Endodermal cell (in vitro differentiated cells): Measurements from ENCODE around the gene FLNC. TPM values are rescaled to one million over a fixed set of nuclear protein-coding genes. Genes with fewer than 3 reads are reported as not detected.
A peak's percentile ranks its signal among the peaks of the same experiment; 100 is the strongest.

Experiments used
- DNase-seq: peaks from one replicate; pipeline ENCODE4 v3.0.0-alpha.2; 2017
- H3K27ac ChIP-seq: 2 replicates; pipeline ENCODE4 v1.5.1; 2013; ENCODE audit warnings: mild to moderate bottlenecking, low read depth, low read length, moderate library complexity
- H3K27me3 ChIP-seq: 2 replicates; pipeline ENCODE4 v1.6.1; 2013; ENCODE audit warnings: mild to moderate bottlenecking, low read length, moderate library complexity; ENCODE audit not compliant: insufficient read depth, control insufficient read depth, poor library complexity, severe bottlenecking
- H3K36me3 ChIP-seq: 2 replicates; pipeline ENCODE4 v1.7.0; 2013; ENCODE audit warnings: mild to moderate bottlenecking, low read length, moderate library complexity; ENCODE audit not compliant: control insufficient read depth, insufficient read depth
- H3K4me1 ChIP-seq: one replicate; pipeline ENCODE4 v1.7.0; 2013; ENCODE audit warnings: low read length; ENCODE audit not compliant: control insufficient read depth, insufficient read depth
- H3K4me3 ChIP-seq: 2 replicates; pipeline ENCODE4 v1.5.1; 2013; ENCODE audit warnings: mild to moderate bottlenecking, low read length, moderate library complexity
- H3K9ac ChIP-seq: 2 replicates; pipeline ENCODE4 v1.6.1; 2013; ENCODE audit warnings: mild to moderate bottlenecking, low read length, moderate library complexity; ENCODE audit not compliant: poor library complexity, severe bottlenecking; ENCODE audit errors: extremely low read depth
- H3K9me3 ChIP-seq: 2 replicates; pipeline ENCODE4 v1.6.1; 2013; ENCODE audit warnings: mild to moderate bottlenecking, low read length, moderate library complexity; ENCODE audit not compliant: control insufficient read depth
- H3K27ac Mint-ChIP-seq: 2 replicates; pipeline ENCODE4 v1.8.0; 2020; ENCODE audit warnings: mixed read lengths
- H3K27me3 Mint-ChIP-seq: 2 replicates; pipeline ENCODE4 v1.8.0; 2021; ENCODE audit warnings: mild to moderate bottlenecking, mixed read lengths; ENCODE audit not compliant: insufficient read depth
- H3K36me3 Mint-ChIP-seq: 2 replicates; pipeline ENCODE4 v1.8.0; 2020; ENCODE audit warnings: low read depth, mixed read lengths
- H3K4me1 Mint-ChIP-seq: 2 replicates; pipeline ENCODE4 v1.8.0; 2020; ENCODE audit warnings: mixed read lengths
- H3K4me3 Mint-ChIP-seq: 2 replicates; pipeline ENCODE4 v1.8.0; 2020; ENCODE audit warnings: mild to moderate bottlenecking, moderate library complexity, mixed read lengths
- H3K9me3 Mint-ChIP-seq: 2 replicates; pipeline ENCODE4 v1.8.0; 2020; ENCODE audit warnings: mild to moderate bottlenecking, mixed read lengths
- WGBS, 2 experiments: methylation state at CpG; one replicate each; pipeline versions ENCODE4 v1.1.5 to v1.1.7; 2013; ENCODE audit warnings: missing lambda C conversion rate in 2 of 2, mixed read lengths in 1 of 2; ENCODE audit not compliant: insufficient coverage in 1 of 2, insufficient read length in 1 of 2; 5-methylcytosine and 5-hydroxymethylcytosine counted together
- total RNA-seq, 2 donors: library from RNA; stranded (reverse); fragmentation: NEBNext Ultra II Directional in 1 of 2; extraction: Animal tissue kit (Norgen Biotek cat#: 25700) in 1 of 2; gene quantifications; 2 replicates in 1 of 2; 3 replicates in 1 of 2; pipeline ENCODE4 v1.2.1, GENCODE V29; 2021
- TF ChIP-seq, protein P1 (sequence below): fragments of 200-600 bp; sonication (generic); conservative IDR thresholded peaks from 2 replicates; pipeline ENCODE4 v1.5.0; 2021; ENCODE audit warnings: antibody characterized with exemption, mild to moderate bottlenecking

The FLNC gene
- total RNA-seq, 2 donors from 2014 or later = 6.6 to 11.5 TPM

DNA sequence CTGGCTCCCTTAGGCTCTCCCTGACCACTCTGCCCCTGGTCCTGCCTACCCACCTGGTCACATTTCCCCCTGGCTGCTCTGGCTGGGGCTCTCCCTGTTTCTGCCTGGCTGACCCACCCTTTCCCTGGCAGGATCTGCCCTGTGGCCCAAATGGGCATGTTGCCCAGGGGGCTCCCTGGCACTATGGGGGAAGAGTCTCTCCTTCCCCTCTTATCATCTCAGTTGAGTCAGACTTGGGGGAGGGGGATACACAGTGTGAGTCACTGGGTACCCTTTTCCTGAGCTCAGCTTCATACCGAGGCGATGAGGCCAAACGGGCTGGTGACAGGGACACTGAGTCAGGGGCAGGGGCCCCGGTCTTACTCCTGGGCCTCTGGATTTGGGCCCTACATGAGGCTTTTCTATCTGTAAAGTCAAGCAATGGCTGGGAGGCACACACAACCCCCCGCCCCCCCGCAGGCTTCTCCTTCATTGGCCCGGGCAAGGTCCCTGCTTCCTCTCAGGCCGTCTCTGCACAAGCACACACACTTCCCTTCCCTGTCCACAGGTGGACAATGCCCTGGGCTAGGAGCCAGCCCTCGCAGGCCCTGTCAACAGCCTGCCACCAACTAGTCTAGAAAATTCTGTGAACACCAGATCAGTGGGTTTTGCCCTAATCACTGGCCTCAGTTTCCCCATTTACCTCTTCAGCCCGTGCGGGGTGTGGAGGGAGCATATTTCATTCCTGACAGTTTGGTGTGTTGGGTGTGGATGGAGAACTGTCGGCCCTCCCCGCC, 627 bp upstream of the FLNC start:
- Histone ChIP-seq H3K9me3 (no peaks in the 10 kb centered on the region), H3K36me3 (no peaks in the 10 kb centered on the region), H3K4me1 (peaks cover 7% of the 10 kb centered on the region), H3K27ac (no peak overlapping the region), H3K27me3 (peaks cover 11% of the 10 kb centered on the region), H3K4me3 (no peak overlapping the region), H3K9ac (no peak overlapping the region)
- WGBS, 2 experiments = 44 to 68% methylated on average over 6 to 13 of the region's 13 CpGs
- Mint-ChIP-seq H3K36me3 (no peaks in the 10 kb centered on the region), H3K9me3 (no peaks in the 10 kb centered on the region), H3K27ac (no peak overlapping the region), H3K27me3 (peaks cover 41% of the 10 kb centered on the region), H3K4me3 (peak overlapping the region; percentile 63), H3K4me1 (peaks cover 25% of the 10 kb centered on the region)
- TF ChIP-seq, protein P1, sequence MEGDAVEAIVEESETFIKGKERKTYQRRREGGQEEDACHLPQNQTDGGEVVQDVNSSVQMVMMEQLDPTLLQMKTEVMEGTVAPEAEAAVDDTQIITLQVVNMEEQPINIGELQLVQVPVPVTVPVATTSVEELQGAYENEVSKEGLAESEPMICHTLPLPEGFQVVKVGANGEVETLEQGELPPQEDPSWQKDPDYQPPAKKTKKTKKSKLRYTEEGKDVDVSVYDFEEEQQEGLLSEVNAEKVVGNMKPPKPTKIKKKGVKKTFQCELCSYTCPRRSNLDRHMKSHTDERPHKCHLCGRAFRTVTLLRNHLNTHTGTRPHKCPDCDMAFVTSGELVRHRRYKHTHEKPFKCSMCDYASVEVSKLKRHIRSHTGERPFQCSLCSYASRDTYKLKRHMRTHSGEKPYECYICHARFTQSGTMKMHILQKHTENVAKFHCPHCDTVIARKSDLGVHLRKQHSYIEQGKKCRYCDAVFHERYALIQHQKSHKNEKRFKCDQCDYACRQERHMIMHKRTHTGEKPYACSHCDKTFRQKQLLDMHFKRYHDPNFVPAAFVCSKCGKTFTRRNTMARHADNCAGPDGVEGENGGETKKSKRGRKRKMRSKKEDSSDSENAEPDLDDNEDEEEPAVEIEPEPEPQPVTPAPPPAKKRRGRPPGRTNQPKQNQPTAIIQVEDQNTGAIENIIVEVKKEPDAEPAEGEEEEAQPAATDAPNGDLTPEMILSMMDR = no peak
- peak; percentile 71 for DNase-seq

DNA sequence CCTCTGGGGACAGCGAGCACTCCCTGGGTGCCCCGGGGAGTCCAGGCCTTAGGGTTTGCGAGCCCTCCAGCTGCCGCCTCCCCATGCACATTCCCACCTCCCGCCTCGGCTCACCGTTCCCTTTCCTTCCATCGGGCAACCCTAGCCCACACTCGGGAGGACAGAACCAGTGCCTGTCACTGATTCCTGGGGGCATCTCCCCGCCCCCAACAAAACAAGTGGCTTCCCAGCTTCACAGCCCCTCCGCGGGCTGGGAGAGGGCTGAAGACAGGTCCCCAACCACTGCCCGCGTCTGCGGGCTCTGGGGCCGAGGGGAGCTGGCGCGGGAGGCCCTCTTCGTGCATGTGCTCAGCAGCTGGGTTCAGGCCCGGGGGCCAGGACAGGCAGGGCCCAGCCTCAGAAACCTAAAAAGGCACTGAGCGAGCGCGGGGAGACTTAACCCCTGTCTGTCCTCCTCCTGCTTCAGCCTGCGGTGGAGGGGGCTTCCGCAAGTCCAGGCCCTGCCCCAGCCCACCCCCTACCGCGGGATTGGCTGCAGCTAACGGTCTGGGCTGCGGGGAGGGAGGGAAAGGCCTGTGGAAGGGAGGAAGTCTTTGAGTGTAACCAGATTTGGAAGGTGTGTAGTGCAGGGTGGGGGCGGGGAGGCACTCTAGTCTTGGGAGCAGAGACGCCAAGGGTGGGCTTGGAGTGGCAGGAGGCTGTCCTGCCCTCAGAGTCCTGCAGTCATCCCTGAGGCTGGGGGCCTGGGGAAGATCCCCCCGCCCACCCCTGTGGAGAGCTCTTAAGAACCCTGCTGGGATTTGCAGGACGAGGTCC, 1.2 kb downstream of the FLNC start:
- Mint-ChIP-seq H3K4me3 (peak overlapping the region; percentile 63), H3K36me3 (no peaks in the 10 kb centered on the region), H3K27ac (no peak overlapping the region), H3K4me1 (peaks cover 25% of the 10 kb centered on the region), H3K9me3 (no peaks in the 10 kb centered on the region), H3K27me3 (peaks cover 39% of the 10 kb centered on the region)
- WGBS, 2 experiments = 4 to 8% methylated on average over 5 to 33 of the region's 33 CpGs
- Histone ChIP-seq H3K36me3 (peaks cover 8% of the 10 kb centered on the region), H3K27me3 (peaks cover 11% of the 10 kb centered on the region), H3K9ac (peak overlapping the region; percentile 47), H3K4me1 (peaks cover 7% of the 10 kb centered on the region), H3K4me3 (peak overlapping the region; percentile 80), H3K9me3 (no peaks in the 10 kb centered on the region), H3K27ac (peak overlapping the region; percentile 99)
- TF ChIP-seq, protein P1 = no peak
- peak; percentile 89 for DNase-seq

DNA sequence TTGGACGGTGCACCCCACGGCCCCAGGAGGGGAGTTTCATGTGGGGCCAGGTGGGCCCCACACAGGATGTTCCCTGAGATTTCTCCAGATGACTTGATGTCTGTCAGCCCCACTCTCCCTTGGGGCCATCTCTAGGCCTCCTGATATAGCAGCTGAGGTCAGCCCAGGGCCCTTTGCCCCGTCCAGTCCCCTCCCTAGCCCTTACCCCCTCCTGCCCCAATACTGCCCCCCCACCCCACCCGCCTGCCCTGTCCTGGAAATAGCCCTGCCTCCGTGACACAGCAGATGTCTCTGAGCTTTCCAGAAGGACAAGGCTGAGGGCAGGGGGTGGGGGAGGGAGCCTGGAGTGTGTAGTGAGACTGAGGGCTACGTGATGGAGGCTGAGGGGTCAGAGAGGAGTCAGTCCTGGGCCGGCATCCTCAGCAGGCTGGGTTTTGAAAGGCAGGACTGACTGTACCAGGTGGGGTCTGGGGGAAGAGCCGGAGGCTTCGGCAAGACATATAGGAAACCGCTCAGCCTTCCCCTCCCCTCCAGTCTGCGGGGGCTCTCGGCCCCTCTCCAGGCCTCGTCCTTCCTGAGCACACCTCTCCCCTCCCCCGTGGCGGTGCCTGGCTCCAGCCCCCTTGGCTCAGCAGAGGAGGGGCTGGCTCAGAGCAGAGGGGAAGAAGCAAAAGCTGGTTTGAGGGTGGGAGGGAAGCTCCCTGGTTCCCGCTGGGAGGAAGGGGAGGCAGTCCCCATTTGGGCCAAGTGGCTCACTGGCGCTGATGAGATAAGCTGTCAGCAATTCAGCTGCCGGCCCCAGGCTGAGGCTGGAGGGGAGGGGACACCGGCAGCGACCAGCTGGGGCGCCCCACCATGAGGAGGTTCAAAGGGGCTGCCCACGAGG, 2.0 kb downstream of the FLNC start:
- Histone ChIP-seq H3K9me3 (no peaks in the 10 kb centered on the region), H3K27me3 (peaks cover 11% of the 10 kb centered on the region), H3K4me3 (peak overlapping the region; percentile 80), H3K36me3 (peaks cover 8% of the 10 kb centered on the region), H3K4me1 (peaks cover 7% of the 10 kb centered on the region), H3K9ac (peak overlapping the region; percentile 11), H3K27ac (peak overlapping the region; percentile 99)
- WGBS, 2 experiments = 7 to 9% methylated on average over 5 to 19 of the region's 22 CpGs
- TF ChIP-seq, protein P1 = no peak
- Mint-ChIP-seq H3K4me3 (peak overlapping the region; percentile 63), H3K27ac (no peak overlapping the region), H3K36me3 (no peaks in the 10 kb centered on the region), H3K4me1 (peaks cover 25% of the 10 kb centered on the region), H3K27me3 (peaks cover 39% of the 10 kb centered on the region), H3K9me3 (no peaks in the 10 kb centered on the region)
- DNase-seq = peak; percentile 91
